Chondrocyte (in vitro differentiated cells): ENCODE measurements around the gene KLF16. TPM values are rescaled to one million over a fixed set of nuclear protein-coding genes. Genes with fewer than 3 reads are reported as not detected.

ENCODE experiments used
- DNase-seq: peaks from one replicate; pipeline ENCODE4 v3.0.0; 2021; ENCODE audit warnings: mixed read lengths, low spot score
- H3K27ac Mint-ChIP-seq: one replicate; pipeline ENCODE4 v1.8.0; 2021; ENCODE audit warnings: mild to moderate bottlenecking, moderate library complexity, mixed read lengths; ENCODE audit not compliant: unreplicated experiment
- H3K27me3 Mint-ChIP-seq: 2 replicates; pipeline ENCODE4 v1.8.0; 2021; ENCODE audit warnings: low read depth, mixed read lengths
- H3K36me3 Mint-ChIP-seq: 2 replicates; pipeline ENCODE4 v1.8.0; 2021; ENCODE audit warnings: low read depth, mixed read lengths
- H3K4me1 Mint-ChIP-seq: 2 replicates; pipeline ENCODE4 v1.8.0; 2021; ENCODE audit warnings: low read depth, mild to moderate bottlenecking, mixed read lengths
- H3K4me3 Mint-ChIP-seq: one replicate; pipeline ENCODE4 v1.8.0; 2021; ENCODE audit warnings: mild to moderate bottlenecking, moderate library complexity, mixed read lengths; ENCODE audit not compliant: unreplicated experiment
- H3K9me3 Mint-ChIP-seq: 2 replicates; pipeline ENCODE4 v1.8.0; 2021; ENCODE audit warnings: low read depth, mixed read lengths
- CTCF ChIP-seq: fragments of 200-600 bp; sonication (generic); IDR thresholded peaks from 2 replicates; pipeline ENCODE4 v1.5.0; 2021; ENCODE audit warnings: antibody characterized with exemption, mild to moderate bottlenecking, moderate library complexity
- total RNA-seq: library from RNA; stranded (reverse); gene quantifications from 3 replicates; pipeline ENCODE4 v1.2.1, GENCODE V29; 2021

Gene KLF16
- total RNA-seq, 1 donor from 2014 or later = 38.9 TPM

- H3K27ac Mint-ChIP-seq = peak overlapping the region; percentile 45
- TF ChIP-seq CTCF = no peak
- H3K4me1 Mint-ChIP-seq = peaks cover 26% of the 10 kb centered on the region
- no peak for DNase-seq
- H3K4me3 Mint-ChIP-seq = no peak overlapping the region
- H3K27me3 Mint-ChIP-seq = no peaks in the 10 kb centered on the region
- H3K9me3 Mint-ChIP-seq = no peaks in the 10 kb centered on the region
- H3K36me3 Mint-ChIP-seq = no peaks in the 10 kb centered on the region
Observed at GRCh38 chr19:1909761-1910080, 46.3 kb upstream of the KLF16 start.

GRCh38 chr19:1908364-1908678, 44.9 kb upstream of the KLF16 start:
- H3K27me3 Mint-ChIP-seq = no peaks in the 10 kb centered on the region
- TF ChIP-seq CTCF = no peak
- H3K9me3 Mint-ChIP-seq = no peaks in the 10 kb centered on the region
- peaks cover 35% of the 10 kb centered on the region for H3K4me1 Mint-ChIP-seq
- no peak for DNase-seq
- no peaks in the 10 kb centered on the region for H3K36me3 Mint-ChIP-seq
- no peak overlapping the region for H3K27ac Mint-ChIP-seq
- H3K4me3 Mint-ChIP-seq = no peak overlapping the region

GRCh38 chr19:1907563-1908363, 44.4 kb upstream of the KLF16 start:
- no peaks in the 10 kb centered on the region for H3K9me3 Mint-ChIP-seq
- H3K4me1 Mint-ChIP-seq = peaks cover 41% of the 10 kb centered on the region
- no peak for DNase-seq
- H3K4me3 Mint-ChIP-seq = no peak overlapping the region
- TF ChIP-seq CTCF = no peak
- H3K36me3 Mint-ChIP-seq = no peaks in the 10 kb centered on the region
- no peaks in the 10 kb centered on the region for H3K27me3 Mint-ChIP-seq
- no peak overlapping the region for H3K27ac Mint-ChIP-seq

- DNase-seq = no peak
- peaks cover 41% of the 10 kb centered on the region for H3K4me1 Mint-ChIP-seq
- H3K27ac Mint-ChIP-seq = no peak overlapping the region
- H3K9me3 Mint-ChIP-seq = no peaks in the 10 kb centered on the region
- H3K27me3 Mint-ChIP-seq = no peaks in the 10 kb centered on the region
- no peak for TF ChIP-seq CTCF
- no peaks in the 10 kb centered on the region for H3K36me3 Mint-ChIP-seq
- no peak overlapping the region for H3K4me3 Mint-ChIP-seq
Observed at GRCh38 chr19:1906985-1907562, 43.7 kb upstream of the KLF16 start.

- no peak for TF ChIP-seq CTCF
- no peak for DNase-seq
- no peaks in the 10 kb centered on the region for H3K27me3 Mint-ChIP-seq
- H3K4me3 Mint-ChIP-seq = peak overlapping the region; percentile 84
- H3K27ac Mint-ChIP-seq = peak overlapping the region; percentile 91
- peaks cover 41% of the 10 kb centered on the region for H3K4me1 Mint-ChIP-seq
- no peaks in the 10 kb centered on the region for H3K9me3 Mint-ChIP-seq
- H3K36me3 Mint-ChIP-seq = no peaks in the 10 kb centered on the region
Observed at GRCh38 chr19:1905863-1906375, 42.5 kb upstream of the KLF16 start.
